Embryonic facial prominence (tissue), 1 donor: ENCODE data around the gene ENOX2.
"Not testable (repeated sequence)": the region's sequence is repeated elsewhere in the genome, so short reads cannot be mapped to it uniquely, and the experiment has no call there.

Experiments
- DNase-seq: peaks from one replicate; pipeline ENCODE4 v3.0.0-alpha.2; 2016; ENCODE audit errors: extremely low spot score

Gene ENOX2

DNA sequence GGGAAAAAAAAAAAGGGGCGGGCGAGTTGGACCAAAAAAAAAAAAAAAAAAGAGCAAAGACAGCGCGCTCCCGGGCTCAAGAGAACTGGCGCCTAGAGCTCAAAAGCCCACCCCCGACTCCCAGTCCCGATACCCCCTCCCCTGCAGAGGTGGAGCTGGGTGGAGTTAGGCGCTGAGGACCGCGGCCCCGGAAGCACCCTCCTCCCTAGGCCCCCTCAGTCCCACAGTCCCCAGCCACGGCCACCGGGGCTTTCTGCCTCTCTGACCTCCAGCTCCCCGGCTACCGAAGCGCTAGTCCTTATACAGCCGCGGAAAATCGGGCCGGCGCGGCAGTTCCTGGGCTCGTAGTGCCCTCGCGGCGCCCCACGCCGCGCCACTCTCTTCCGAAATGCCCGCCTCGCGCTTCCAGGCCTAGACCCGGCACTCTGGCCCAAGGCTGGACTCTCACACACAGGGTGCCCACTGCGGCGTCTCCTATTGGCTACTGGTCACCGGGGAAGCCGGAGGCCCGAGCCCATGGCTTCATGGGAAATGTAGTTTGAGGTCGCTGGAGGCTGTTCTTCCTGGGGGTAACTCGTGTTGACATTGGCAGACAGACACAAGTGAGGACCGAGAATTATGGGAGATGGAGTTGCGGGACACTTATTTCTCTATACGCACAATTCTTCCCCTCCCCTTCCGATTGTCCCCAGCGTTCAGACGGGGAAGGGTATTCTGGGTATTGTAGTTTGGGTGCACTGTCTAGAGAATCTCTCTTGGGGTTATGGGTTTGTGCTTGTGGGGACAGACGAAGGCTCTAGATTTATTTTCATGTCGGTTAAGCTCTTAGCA lies at the start of gene ENOX2:
Gene ENOX2 (minus strand): TSS at position 427 of the 831 bp plus-strand sequence. CDS start 199,993 bp downstream, outside the sequence.
- peak; percentile 87 for DNase-seq

DNA sequence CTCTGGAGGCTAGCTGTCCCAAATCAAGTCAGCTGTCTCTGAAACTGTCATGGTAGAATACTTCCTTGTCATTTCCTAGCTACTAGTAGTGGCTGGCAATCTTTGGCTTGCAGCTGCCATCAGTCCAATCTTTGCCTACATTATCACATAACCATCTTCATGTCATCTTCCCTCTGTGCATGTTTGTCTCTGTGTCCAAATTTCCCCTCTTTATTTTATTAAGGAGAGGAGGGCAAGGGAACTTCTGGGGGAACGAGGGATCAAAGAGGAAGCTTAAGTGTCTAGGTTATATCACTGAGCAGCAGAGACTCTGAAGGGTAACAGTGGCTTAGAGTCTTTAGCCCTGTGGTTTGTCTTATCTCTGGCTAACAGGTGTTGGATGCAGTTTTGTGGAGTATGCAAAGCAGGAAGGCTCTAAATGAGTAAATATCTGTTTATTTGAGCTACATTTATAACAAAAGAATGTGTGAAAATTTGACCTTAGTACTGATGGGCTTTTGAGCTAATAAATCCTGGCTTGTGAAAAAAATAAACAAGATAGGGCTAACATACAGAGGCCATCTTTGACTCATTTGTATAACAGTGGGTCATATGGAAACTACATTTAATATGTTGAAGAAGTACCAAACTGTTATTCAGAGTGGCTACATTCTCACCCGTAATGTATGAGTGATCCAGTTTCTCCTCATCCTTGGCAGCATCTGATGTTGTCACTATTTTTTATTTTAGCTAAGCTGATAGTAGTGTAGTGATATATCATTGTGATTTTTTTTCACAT lies 49.4 kb upstream of the ENOX2 start:
- DNase-seq, result no peak

DNA sequence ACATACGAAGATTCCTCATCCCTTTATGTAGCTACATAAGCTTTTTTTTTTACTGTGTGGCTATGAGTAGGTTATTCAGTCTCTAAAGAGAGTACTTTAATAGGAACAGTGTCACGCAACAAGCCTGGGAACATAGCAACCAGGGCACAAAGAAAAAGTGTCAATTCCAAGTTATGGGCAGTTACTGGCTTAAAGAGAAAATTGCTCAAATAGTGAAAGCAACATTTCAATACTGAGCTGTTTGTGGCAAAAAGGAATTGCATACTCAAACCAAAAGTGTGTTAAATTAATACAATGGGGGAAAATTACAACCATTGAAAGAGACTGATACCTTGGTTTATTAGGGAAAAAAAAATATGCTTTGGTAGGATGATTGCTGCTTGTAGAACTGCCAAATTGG lies 41.2 kb upstream of the ENOX2 start:
- DNase-seq, result no peak

DNA sequence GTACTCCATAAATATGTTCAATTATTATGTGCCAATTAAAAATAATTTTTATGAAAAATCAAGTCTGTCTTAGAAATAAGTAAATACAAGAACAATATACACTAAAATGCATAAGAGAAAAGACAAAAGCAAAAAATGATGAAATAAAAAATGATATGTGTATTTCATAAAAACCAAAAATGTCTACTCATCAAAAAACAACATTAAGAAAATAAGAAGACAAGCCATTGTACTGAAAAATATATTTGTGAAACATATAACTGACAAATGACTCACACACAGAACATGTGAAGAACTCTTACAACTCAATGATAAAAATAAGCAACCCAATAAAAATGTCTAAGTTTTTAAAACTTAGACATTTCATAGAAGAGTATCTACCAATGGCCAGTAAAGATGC lies 34.1 kb upstream of the ENOX2 start:
- no peak for DNase-seq

- no peak for DNase-seq
Measured at GRCh38 chrX:130933358-130933757, 30.3 kb upstream of the ENOX2 start.

DNA sequence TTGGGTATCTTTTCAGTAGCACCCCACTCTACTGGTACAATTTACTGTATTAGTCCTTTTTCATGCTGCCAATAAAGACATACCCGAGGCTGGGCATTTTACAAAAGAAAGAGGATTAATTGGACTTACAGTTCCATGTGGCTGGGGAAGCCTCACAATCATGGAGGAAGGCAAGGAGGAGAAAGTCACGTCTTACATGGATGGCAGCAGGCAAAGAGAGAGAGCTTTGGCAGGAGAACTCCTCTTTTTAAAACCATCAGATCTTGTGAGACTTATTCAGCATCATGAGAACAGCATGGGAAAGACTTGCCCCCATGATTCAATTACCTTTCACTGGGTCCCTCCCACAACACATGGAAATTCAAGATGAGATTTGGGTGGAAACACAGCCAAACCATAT lies 17.4 kb upstream of the ENOX2 start:
- DNase-seq, result not testable (repeated sequence)

GRCh38 chrX:130919676-130920075 lies 16.7 kb upstream of the ENOX2 start:
- not testable (repeated sequence) for DNase-seq

- DNase-seq, result not testable (repeated sequence)
Measured at GRCh38 chrX:130918498-130918897, 15.5 kb upstream of the ENOX2 start.

GRCh38 chrX:130916636-130917422 lies 13.8 kb upstream of the ENOX2 start:
- no peak for DNase-seq

DNA sequence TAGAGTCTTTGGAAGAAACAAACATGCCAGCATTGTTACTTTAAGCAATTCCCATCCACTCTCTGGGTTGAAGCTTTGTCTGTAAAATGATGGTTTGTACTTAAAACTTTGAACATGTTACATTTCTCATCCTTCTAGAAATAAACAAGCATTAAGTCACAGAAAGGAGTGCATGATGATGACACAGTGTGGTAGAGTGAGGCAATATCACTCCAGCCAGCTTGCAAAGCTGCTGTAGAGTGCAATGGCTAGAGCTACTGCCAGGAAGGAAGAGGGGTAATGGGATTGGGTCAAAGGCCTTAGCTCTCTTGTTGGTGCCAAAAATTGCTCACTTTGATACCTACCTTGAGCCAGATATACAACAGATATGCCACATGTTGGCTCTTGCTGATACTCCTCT lies 12.3 kb upstream of the ENOX2 start:
- no peak for DNase-seq

- DNase-seq, result no peak
Measured at GRCh38 chrX:130909469-130910136, 6.6 kb upstream of the ENOX2 start.

DNA sequence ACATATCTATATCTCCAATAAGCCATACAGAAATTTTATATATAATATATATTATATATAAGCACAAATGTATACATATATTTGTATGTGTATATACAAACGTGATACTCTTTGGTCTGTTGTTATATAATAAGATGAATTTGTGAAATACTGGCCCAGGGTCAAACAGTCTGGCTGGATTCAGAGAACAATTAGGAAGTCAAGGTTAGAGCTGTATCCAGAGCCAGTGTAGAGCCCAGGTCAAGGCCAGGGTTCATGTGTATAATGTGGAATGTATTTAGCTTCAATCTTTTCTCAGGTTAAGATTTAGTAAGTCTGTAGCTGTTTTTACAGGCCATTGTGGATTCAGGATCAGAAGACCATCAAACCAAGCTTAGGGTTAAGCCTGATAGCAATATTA lies 3.8 kb upstream of the ENOX2 start:
- no peak for DNase-seq

DNA sequence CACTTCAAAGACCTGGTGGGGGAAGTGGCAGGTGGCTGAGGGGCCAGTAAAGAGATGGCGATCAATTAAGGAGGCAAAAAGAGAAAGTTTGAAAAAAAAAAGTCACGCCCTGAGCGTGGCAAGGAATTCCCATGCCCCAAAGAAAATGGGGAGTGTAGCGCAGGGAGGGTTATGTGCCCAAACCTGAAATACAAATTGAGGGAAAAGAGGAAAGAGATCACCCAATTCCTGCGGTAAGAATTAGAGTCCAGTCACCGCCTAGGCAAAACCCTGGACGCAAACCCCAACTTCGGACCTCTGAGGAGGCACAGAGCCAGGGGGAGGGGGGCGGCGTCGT lies 595 bp downstream of the ENOX2 start:
- no peak for DNase-seq

GRCh38 chrX:130896802-130897501 lies 6.1 kb downstream of the ENOX2 start:
- no peak for DNase-seq

GRCh38 chrX:130896026-130896425 lies 7.0 kb downstream of the ENOX2 start:
- no peak for DNase-seq

GRCh38 chrX:130895299-130895698 lies 7.7 kb downstream of the ENOX2 start:
- no peak for DNase-seq

DNA sequence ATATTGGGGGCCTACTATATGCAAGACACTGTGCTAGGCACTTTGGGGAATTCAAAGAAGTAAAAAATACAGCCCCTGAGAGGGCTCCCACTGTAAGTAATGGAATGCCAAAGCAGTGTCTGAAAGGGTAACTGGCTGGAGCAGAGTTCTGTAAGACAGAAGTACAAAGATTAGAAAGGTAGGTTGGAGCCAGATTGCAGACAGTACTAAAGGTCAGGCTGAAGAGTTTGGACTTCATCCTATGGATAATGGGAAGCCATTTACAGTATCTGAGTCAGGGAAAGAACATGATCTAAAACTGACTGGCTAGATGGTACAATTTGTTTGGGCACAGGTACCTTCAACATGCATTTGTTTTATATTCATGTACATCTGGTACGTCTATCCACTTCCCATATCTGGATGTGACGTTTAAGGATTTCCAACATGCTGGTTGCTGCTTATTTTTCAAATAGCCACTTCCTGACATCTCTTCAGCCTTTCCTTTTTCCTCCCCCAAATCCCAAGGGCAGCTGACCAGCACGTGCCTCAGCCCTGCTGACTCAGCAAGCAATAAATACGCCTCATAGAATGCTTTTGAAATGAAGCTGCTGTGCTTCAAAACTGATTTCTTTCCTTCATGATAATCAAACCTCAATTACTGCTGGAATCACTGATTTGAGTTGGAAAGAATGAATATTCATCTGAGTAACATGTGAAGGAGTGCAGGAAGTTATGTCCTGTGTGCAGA lies 9.5 kb downstream of the ENOX2 start:
- no peak for DNase-seq

- DNase-seq, result no peak
Measured at GRCh38 chrX:130887376-130887775, 15.6 kb downstream of the ENOX2 start.

GRCh38 chrX:130885996-130886395 lies 17.0 kb downstream of the ENOX2 start:
- DNase-seq, result no peak

DNA sequence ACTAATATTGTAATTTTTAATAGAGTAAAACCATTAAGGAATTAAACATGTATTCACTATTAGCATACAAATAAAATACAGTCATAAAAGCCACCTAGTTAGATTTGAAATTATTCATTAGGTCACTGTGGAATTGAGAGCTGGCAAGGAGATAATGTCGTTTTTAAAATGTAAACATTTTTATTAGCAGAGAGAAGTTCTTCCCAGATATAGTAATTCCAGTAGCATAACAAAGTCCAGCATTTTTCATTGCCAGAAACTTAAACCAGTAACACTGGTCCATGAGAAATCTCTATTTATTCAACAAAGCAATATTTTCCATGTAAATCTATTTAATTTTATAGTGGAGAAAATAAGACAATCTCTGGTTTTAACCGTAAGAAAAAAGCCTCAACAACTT lies 17.5 kb downstream of the ENOX2 start:
- DNase-seq, result no peak
